ENCODE data around the gene ZNF569. TPM values are rescaled to one million over a fixed set of nuclear protein-coding genes. Genes with fewer than 3 reads are reported as not detected.

The ZNF569 gene
- total and polyA plus RNA-seq, 2 experiments from 2014 or later = 7.9 to 18.7 TPM

DNA sequence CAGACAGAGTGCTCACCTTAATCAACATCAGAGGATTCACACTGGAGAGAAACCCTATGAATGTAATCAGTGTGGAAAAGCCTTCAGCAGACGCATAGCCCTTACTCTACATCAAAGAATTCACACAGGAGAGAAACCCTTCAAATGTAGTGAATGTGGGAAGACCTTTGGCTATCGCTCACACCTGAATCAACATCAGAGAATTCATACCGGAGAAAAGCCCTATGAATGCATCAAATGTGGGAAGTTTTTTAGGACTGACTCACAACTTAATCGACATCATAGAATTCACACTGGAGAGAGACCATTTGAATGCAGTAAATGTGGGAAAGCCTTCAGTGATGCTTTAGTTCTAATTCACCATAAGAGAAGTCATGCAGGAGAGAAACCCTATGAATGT, 78.0 kb downstream of the ZNF569 start (continued):
- TF ChIP-seq REST (IDR thresholded peaks at IDR 0.05; ENCODE audit: unreplicated experiment) (no peak), ETS1 (IDR thresholded peaks at IDR 0.05) (no peak)
- TF ChIP-seq, protein P1, sequence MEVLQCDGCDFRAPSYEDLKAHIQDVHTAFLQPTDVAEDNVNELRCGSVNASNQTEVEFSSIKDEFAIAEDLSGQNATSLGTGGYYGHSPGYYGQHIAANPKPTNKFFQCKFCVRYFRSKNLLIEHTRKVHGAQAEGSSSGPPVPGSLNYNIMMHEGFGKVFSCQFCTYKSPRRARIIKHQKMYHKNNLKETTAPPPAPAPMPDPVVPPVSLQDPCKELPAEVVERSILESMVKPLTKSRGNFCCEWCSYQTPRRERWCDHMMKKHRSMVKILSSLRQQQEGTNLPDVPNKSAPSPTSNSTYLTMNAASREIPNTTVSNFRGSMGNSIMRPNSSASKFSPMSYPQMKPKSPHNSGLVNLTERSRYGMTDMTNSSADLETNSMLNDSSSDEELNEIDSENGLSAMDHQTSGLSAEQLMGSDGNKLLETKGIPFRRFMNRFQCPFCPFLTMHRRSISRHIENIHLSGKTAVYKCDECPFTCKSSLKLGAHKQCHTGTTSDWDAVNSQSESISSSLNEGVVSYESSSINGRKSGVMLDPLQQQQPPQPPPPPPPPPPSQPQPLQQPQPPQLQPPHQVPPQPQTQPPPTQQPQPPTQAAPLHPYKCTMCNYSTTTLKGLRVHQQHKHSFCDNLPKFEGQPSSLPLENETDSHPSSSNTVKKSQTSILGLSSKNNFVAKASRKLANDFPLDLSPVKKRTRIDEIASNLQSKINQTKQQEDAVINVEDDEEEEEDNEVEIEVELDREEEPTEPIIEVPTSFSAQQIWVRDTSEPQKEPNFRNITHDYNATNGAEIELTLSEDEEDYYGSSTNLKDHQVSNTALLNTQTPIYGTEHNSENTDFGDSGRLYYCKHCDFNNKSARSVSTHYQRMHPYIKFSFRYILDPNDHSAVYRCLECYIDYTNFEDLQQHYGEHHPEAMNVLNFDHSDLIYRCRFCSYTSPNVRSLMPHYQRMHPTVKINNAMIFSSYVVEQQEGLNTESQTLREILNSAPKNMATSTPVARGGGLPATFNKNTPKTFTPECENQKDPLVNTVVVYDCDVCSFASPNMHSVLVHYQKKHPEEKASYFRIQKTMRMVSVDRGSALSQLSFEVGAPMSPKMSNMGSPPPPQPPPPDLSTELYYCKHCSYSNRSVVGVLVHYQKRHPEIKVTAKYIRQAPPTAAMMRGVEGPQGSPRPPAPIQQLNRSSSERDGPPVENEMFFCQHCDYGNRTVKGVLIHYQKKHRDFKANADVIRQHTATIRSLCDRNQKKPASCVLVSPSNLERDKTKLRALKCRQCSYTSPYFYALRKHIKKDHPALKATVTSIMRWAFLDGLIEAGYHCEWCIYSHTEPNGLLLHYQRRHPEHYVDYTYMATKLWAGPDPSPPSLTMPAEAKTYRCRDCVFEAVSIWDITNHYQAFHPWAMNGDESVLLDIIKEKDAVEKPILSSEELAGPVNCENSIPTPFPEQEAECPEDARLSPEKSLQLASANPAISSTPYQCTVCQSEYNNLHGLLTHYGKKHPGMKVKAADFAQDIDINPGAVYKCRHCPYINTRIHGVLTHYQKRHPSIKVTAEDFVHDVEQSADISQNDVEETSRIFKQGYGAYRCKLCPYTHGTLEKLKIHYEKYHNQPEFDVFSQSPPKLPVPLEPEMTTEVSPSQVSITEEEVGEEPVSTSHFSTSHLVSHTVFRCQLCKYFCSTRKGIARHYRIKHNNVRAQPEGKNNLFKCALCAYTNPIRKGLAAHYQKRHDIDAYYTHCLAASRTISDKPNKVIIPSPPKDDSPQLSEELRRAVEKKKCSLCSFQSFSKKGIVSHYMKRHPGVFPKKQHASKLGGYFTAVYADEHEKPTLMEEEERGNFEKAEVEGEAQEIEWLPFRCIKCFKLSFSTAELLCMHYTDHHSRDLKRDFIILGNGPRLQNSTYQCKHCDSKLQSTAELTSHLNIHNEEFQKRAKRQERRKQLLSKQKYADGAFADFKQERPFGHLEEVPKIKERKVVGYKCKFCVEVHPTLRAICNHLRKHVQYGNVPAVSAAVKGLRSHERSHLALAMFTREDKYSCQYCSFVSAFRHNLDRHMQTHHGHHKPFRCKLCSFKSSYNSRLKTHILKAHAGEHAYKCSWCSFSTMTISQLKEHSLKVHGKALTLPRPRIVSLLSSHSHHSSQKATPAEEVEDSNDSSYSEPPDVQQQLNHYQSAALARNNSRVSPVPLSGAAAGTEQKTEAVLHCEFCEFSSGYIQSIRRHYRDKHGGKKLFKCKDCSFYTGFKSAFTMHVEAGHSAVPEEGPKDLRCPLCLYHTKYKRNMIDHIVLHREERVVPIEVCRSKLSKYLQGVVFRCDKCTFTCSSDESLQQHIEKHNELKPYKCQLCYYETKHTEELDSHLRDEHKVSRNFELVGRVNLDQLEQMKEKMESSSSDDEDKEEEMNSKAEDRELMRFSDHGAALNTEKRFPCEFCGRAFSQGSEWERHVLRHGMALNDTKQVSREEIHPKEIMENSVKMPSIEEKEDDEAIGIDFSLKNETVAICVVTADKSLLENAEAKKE (CRISPR knock-in tag; IDR thresholded peaks at IDR 0.05) = no peak

Data from GM23338 (cell line).